ENCODE data around the gene CHRM5.
"Not testable (repeated sequence)": the region's sequence is repeated elsewhere in the genome, so short reads cannot be mapped to it uniquely, and the experiment has no call there.

CHRM5 gene

GRCh38 chr15:33988384-33988783 lies 20.1 kb downstream of the CHRM5 start:
- DNase-seq, result no peak

GRCh38 chr15:33994005-33994615 lies 25.8 kb downstream of the CHRM5 start:
- DNase-seq, result no peak

DNA sequence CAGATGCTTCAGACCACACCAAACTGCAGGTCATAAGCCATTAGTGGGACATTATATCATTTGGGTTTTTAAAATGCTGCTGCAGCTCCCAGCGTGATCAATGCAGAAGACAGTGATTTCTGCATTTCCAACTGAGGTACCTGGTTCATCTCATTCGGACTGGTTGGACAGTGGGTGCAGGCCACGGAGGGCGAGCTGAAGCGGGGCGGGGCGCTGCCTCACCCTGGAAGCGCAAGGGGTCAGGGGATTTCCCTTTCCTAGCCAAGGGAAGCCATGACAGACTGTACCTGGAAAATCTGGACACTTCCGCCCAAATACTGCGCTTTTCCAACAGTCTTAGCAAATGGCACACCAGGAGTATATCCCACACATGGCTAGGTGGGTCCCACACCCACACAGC lies 27.4 kb downstream of the CHRM5 start:
- DNase-seq, result not testable (repeated sequence)

GRCh38 chr15:34001536-34001935 lies 33.2 kb downstream of the CHRM5 start:
- no peak for DNase-seq

DNA sequence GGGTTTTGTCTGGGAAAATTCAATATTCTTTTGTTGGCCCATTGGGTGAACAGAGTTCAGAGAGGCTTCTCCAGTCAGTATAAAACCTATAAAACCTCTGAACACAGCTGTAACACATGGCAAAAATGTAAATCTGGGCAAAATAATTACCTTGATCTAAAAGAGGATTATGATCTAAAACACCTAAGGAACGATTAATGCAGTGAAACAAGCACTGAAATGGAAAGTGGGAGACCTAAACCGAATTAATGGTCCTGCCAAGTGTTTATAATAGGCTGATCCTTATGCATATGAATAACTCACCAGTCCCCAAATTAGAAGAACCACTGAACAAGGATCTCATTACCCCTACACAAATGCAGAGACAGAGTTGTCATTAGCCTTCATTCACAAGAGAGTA lies 38.1 kb downstream of the CHRM5 start:
- no peak for DNase-seq

- DNase-seq, result no peak
Observed at GRCh38 chr15:34009656-34010055, 41.4 kb downstream of the CHRM5 start.

DNA sequence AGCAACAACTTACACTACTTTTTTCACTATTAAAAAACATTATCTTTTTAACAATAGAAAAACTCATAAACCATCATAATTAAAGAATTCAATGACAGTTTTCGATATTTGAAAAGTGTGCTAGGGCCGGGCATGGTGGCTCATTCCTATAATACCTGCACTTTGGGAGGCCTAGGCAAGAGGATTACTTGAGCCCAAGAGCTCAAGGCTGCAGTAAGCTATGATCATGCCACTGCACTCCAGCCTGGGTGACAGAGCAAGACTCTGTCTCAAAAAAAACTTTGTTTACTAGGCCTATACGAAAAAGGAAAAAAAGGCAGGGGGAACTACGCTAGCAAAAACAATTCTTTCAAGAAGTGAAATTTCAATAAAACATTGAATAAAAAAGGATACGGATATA lies 42.6 kb downstream of the CHRM5 start:
- no peak for DNase-seq

GRCh38 chr15:34011481-34011880 lies 43.2 kb downstream of the CHRM5 start:
- no peak for DNase-seq

GRCh38 chr15:34012461-34013028 lies 44.2 kb downstream of the CHRM5 start:
- no peak for DNase-seq

DNA sequence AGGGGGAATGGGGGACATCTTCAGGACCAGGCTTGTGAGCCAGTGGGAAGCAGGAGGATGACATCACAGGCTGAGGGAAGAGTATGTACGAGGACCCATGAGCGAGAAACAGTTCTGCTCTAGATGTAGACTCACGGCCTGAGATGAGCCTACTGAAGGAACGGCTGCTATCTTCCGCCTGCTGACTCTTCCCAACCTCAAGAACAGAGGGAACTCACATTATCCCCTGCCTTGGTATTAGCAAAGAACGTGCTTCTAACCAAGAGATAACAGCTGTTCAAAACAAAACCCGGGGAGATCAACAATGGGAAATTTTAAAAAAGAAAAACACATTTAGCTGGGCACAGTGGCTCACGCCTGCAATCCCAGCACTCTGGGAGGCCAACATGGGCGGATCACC lies 45.4 kb downstream of the CHRM5 start:
- no peak for DNase-seq

DNA sequence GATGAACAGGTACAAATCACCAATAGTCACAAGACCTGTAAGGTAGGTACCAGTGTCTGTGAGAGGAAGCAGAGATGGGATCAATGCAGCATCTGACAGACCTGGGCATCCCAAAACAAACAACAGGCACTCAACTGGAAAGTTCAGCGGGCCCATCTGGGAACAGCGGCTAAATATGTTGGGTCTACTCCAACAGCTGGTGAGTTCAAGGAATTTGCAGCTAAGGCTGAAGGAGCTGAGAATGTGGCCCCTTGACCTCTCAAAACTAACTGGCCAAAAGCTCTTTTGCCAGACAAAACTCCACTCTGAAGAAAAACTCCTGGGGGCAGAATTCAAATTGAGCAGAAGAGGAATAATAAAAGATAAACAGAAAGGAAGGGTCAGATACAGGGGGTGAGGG lies 46.3 kb downstream of the CHRM5 start:
- DNase-seq, result no peak

DNA sequence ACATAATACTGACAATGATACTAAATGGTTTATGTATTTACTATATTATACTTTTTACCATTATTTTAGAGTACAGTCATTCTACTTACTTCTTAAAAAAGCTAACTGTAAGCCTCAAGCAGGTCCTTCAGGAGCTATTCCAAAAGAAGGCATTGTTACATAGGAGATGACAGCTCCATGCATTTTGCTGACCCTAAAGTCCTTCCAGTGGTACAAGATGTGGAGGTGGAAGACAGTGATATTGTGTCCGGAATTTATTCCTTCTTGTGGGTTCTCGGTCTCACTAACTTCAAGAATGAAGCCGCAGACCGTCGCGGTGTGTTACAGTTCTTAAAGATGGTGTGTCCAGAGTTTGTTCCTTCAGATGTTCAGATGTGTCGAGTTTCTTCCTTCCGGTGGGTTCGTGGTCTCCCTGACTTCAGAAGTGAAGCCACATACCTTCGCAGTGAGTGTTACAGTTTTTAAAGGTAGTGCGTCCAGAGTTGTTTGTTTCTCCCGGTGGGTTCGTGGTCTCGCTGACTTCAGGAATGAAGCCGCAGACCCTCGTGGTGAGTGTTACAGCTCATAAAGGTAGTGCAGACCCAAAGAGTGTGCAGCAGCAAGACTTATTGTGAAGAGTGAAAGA lies 49.8 kb downstream of the CHRM5 start:
- DNase-seq, result no peak

GRCh38 chr15:34018738-34019137 lies 50.4 kb downstream of the CHRM5 start:
- not testable (repeated sequence) for DNase-seq

- DNase-seq, result no peak
Observed at GRCh38 chr15:34019369-34019990, 51.2 kb downstream of the CHRM5 start.

GRCh38 chr15:34023907-34024306 lies 55.6 kb downstream of the CHRM5 start:
- no peak for DNase-seq

GRCh38 chr15:34025252-34025651 lies 57.0 kb downstream of the CHRM5 start:
- DNase-seq, result no peak

- no peak for DNase-seq
Observed at GRCh38 chr15:34027606-34028005, 59.3 kb downstream of the CHRM5 start.

DNA sequence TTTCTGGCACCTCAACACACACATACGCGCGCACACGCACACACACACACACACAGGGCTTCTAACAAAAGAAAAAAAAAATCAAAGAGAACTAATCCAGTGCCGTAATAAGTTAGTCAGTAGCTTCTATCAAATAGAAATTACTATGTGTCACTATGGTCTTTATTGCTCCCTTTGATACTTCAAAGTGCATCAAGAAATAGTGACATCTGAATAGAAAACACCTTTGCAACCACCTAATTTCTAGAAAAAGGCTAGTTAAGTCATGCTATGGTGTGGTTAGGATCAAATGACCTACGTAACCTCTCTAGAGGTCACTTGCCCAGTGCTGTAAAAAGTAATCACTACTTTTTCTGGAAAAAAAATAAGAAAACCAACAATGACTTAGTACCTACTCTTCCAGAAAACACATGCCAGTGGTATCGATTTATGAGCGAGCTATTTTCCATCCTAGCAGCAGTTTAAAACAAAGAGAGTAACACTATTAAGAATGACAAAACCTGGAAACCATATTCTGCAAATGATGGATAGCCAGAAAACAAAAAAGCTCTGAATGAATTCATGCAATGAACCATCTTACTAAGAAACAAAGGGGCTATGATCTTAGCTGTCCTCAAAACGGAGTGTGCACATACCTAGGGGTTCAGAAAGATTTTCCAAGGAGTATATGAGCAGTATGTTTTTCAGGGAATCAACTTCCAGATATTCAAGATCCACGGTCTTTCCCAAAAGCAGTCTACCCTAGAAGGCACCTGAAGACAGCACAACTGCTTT lies 63.9 kb downstream of the CHRM5 start:
- DNase-seq, result no peak

DNA sequence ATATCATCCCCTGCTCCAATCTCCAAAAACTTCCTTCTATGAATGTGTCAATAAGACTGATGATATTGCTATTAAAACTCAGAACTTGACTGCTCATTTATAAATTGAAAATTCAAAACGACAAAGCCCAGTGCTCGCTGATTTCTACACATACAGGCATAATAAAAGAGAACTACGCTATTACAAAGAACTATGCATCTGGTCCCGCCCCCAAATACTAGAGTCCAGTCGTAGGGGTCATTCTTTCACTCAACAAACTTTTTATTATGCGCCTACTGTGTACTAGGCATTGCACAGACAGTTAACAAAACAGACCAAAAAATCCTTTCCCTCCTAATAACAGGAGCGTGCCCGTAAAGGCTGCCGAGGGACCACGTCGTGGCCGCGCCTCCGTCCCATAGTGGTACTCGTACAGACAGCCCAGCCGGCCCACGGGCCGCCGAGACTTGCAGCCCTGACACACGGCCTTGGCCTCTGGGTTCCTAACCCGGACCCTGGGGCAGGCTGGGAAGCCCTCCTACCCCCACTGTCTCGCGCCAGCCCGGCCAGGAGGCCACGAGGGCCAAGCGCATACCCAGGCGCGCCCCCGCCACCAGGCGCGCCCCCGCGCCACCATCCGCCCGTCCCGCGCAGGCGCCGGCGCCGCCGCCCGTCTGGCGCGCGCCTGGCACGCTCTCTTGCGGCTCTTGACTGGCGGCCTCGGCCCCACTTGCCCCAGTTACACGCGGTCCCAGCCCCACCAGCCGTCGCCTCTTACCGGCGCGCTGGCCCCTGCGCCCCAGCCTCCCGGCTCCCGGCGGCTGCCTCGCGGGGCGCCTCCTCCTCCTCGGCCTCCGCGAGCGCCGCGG lies 70.0 kb downstream of the CHRM5 start:
- DNase-seq, result peak; percentile 19

DNA sequence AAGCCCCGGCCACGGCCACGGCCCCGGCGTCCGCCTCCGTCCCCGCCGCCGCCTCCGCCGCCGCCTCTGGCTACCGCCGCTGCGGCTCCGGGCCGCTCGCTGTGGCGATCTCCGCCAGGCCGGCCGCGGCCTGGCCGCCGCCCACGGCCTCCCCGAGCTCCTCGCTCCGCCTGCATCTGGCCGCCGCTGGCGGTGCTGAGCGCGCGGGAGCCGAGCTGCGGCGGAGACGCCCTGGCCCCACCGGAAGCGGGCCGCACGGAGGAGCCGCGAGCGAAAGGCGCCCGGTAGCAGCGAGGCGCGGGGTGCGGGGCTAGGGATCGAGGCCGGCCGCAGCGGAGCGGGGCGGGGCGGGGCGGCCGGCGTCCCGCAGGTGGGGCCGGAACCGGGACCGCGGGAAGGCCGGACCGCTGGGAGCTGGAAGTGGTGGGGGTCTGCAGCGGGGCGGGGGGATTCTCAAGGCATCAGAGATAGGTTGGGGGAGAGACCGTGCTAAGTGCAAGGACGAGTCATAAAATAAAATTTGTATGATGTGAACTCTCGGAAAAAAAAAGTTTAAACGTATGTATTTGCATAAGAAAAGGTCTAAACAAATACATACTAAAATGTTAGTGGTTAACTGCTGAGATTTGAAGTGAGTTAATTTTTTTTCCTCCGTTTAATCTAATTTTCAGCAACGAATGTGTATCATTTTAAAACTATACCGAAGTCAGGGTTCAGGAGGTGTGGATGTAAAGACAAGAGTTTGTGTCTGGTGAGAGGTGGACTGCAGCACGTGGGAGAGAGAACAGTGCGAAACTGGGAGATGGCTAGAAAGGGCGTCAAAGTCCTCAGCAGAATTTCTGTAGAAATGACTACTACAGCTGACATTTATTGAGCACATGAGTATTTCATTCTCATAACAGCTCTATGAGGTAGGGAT lies 70.8 kb downstream of the CHRM5 start, which contains the start of gene AVEN:
AVEN (minus strand) TSS at position 334 of the 919 bp plus-strand sequence; CDS start at position 176, 158 bp downstream.
- DNase-seq, result no peak

- no peak for DNase-seq
Observed at GRCh38 chr15:34039790-34040113, 71.5 kb downstream of the CHRM5 start.
